Kidney tubule cell (primary cell): ENCODE measurements around the gene POU3F3.

Source experiments
- DNase-seq: peaks from one replicate; pipeline ENCODE4 v3.0.0-alpha.2; 2018; ENCODE audit warnings: low spot score

The POU3F3 gene

GRCh38 chr2:104847586-104848160, 6.2 kb upstream of the POU3F3 start:
- peak; percentile 15 for DNase-seq

GRCh38 chr2:104848526-104848925, 5.4 kb upstream of the POU3F3 start:
- peak; percentile 98 for DNase-seq

DNA sequence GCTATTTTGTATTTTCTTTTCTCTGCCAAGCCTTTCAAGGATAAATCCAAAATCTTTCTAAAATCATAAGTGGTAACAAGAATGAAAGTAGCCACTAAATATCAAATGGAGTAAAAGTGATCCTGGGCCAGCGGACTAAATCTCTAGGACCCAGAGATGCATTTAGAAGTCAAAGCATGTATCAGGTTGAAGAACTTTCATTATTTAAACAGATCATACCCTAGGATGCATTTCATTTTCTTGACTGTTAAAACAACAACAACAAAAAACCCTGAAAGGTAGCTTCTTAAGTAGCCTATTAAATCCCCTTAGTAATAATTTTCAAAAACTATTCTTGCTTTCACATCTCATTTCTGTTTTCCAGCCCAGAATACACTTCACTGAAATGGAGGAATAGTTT, 4.8 kb upstream of the POU3F3 start:
- DNase-seq, result no peak

- DNase-seq, result peak; percentile 87
Observed at GRCh38 chr2:104849618-104850141, 4.2 kb upstream of the POU3F3 start.

- DNase-seq, result peak; percentile 29
Observed at GRCh38 chr2:104850361-104851290, 3.3 kb upstream of the POU3F3 start.

DNA sequence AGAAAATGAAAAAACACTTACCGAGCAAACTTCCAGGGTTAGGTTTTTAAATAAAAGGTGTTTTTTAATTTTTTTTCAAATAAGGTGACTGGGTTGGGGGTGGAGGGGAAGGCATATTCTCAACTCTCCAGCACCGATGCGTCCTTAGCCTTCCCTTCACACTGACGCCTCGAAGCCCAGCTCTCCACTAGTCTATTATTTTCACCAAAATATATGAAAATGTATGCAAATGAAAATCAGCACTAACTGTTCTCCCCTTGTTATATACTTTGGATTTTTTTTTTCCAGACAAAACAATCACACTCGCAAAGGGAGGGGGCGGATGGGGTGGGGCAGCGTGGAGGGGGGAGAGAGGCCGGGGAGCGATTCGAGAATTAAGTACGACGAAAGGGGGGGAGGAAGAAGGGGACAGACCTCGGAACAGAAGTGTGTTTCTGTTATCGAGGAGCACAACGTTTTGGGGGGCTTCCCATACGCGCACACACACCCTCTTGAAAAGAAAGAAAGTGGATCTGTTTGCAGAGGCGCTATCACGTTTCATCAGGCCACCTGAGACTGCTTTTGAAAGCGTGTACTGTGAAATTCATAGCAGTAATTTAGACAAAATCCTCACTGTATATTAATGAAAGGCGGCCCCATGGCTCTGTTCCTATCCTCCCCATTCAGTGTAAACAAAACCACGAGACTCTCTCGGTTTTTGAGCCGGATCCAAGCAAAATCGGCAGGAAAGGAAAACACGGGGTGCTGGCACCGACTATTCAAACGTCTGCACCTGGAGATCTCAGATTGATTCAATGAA, 2.4 kb upstream of the POU3F3 start:
- DNase-seq, result peak; percentile 35

DNA sequence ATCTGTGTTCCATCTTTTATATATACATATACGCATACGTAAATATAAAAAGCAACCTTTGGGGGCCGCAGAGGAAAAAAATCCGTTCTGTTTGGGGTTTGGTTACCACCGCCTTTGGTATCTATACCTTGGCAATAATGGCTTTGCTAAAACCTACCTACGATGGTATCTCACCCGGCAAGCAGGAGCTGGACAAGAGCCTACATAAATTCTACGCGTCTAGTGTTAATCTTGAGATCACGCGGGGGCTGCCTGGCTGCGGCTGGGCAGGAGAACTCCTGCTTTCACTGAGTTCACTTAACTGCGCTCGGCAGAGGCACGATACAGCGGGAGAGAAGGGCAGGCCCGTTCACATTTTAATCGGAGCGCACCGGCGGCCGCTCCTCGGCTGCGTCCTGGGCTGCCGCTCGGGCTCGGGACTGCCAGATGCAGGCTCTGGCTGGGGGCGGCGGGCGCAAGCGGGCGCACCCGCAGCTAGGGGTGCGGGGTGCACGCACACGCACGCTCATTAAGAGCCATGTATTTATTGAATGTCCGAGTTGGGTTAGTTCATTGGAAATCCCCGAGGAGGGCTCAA, 1.7 kb upstream of the POU3F3 start:
- no peak for DNase-seq

DNA sequence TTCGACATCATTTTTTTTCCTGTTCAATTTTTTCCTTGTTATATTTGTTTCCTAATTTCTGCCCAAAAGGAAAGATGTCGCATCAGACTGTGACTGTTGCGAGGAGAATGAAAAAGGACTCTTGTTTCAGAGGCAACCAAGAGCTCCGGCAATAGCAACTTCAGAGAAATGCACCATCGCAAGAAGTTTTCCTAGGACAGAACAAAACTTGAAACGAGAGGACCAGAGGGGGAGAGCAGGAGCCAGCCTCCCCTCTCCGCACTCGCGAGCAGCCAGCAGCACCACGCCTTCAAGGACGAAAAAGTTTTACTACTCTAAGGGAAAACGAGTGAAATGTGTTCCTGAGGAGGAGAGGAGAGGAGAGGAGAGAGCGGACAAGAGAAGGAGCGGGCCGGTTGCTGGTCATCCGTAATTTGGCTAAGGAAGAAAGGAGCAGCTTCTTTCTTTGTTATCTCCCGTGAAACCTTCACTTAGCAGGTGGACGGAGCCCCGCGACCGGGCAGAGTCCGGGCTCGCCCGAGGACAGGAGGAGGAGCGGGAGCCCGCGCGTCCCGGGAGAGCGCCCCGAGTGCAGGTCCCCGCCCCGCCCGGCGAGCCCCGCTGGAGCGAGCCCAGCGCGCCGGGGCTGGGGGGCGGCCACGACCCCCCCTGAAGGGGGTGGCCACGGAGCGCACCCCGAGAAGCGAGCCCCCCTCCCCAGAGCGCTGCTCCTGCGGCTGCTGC, 744 bp downstream of the POU3F3 start:
- DNase-seq, result peak; percentile 52

DNA sequence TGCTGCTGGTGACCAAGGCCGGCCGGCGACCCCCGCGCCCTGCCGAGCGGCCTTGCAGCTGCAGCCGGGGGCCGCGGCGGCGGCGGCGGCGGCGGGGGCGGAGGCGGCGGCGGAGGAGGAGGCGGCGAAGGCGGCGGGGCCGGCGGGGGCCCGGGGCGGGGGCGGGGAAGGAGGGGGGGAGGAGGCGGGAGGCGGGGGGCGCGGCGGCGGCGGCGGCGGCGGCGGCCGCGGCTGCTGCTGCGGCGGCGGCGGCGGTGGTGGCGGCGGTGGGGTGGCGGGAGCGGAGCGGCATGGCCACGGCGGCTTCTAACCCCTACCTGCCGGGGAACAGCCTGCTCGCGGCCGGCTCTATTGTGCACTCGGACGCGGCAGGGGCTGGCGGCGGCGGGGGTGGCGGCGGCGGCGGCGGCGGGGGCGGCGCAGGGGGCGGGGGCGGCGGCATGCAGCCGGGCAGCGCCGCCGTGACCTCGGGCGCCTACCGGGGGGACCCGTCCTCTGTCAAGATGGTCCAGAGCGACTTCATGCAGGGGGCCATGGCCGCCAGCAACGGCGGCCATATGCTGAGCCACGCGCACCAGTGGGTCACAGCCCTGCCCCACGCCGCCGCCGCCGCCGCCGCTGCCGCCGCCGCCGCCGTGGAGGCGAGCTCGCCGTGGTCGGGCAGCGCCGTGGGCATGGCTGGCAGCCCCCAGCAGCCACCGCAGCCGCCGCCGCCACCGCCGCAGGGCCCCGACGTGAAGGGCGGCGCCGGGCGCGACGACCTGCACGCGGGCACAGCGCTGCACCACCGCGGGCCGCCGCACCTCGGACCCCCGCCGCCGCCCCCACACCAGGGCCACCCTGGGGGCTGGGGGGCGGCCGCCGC, 1.5 kb downstream of the POU3F3 start:
- peak; percentile 44 for DNase-seq

DNA sequence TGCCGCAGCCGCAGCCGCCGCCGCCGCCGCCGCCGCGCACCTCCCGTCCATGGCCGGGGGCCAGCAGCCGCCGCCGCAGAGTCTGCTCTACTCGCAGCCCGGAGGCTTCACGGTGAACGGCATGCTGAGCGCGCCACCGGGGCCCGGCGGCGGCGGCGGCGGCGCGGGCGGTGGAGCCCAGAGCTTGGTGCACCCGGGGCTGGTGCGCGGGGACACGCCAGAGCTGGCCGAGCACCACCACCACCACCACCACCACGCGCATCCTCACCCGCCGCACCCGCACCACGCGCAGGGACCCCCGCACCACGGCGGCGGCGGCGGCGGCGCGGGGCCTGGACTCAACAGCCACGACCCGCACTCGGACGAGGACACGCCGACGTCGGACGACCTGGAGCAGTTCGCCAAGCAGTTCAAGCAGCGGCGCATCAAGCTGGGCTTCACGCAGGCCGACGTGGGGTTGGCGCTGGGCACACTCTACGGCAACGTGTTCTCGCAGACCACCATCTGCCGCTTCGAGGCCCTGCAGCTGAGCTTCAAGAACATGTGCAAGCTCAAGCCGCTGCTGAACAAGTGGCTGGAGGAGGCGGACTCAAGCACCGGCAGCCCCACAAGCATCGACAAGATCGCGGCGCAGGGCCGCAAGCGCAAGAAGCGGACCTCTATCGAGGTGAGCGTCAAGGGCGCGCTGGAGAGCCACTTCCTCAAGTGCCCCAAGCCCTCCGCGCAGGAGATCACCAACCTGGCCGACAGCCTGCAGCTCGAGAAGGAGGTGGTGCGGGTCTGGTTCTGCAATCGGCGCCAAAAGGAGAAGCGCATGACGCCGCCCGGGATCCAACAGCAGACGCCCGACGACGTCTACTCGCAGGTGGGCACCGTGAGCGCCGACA, 2.4 kb downstream of the POU3F3 start:
- DNase-seq, result peak; percentile 56

GRCh38 chr2:104856973-104857261, 3.0 kb downstream of the POU3F3 start:
- DNase-seq, result no peak

GRCh38 chr2:104857262-104858005, 3.5 kb downstream of the POU3F3 start:
- peak; percentile 53 for DNase-seq

GRCh38 chr2:104858006-104858978, 4.4 kb downstream of the POU3F3 start:
- peak; percentile 34 for DNase-seq

DNA sequence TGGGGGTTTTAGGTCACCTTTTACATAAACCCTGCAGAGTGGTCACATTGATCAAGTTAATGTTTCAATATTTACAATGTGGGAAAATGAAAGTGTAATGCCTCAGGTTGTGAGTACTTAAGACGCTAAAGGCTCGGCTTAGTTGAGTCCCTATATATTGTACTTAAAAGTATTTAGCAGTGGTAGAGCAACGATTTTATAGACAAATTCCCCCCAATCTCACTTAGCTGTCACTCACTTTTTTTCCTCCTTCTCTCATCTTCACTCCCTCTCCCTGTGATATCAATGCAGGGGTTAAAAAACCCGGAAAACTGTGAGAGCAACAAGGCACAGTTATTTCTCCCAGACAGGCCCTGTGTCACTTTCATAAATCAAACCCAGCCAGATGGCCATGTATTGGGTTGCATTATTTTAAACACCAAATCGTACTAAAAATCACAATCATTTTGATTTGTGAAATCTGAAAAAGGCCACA, 5.4 kb downstream of the POU3F3 start:
- DNase-seq, result peak; percentile 44

- DNase-seq, result no peak
Observed at GRCh38 chr2:104859766-104860450, 6.0 kb downstream of the POU3F3 start.

DNA sequence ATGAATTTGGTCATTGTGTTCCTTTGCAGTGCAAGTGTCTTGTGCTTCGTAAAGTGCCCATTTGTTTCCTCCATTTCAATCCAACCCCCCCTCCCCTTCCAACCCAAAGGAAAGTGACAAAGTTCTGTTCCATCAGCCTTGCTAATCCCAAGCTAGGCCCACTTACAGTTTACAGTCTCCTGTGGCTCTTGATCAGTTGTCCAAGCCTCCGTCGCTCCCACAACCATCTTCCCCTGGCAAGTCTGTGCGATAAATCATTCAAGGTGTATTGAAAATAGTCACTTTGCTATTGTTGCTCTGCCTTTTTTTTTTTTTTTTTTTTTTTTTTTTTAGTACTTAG, 6.5 kb downstream of the POU3F3 start:
- peak; percentile 41 for DNase-seq
